GM12878 (cell line): ENCODE results near the gene TECTA. TPM values are rescaled to one million over a fixed set of nuclear protein-coding genes. Genes with fewer than 3 reads are reported as not detected.

Experiments
- ATAC-seq: fragments of 200-7000 bp; cut with Tn5 transposase; 3 replicates; pipeline ENCODE4 v1.9.1; 2020; ENCODE audit warnings: mild to moderate bottlenecking, moderate library complexity
- BruUV-seq: library from RNA; stranded (reverse); fragments of 400-500 nt; replicated peaks from 2 replicates; lab custom pipeline; 2021; lab: Mats Ljungman, UMichigan
- CTCF ChIA-PET: fragments of 300-600 bp; sonication (Branson Sonifier 250); formaldehyde crosslinking; extraction: SDS; loops from one replicate; lab custom pipeline; 2021; ENCODE audit warnings: inconsistent platforms; lab: Yijun Ruan, JAX
- POLR2A ChIA-PET: fragments of 350-600 bp; formaldehyde crosslinking; extraction: SDS; loops from one replicate; lab custom pipeline; 2021; ENCODE audit warnings: inconsistent platforms; lab: Charles Lee
- RAD21 ChIA-PET: fragments of 300-600 bp; sonication (Branson Sonifier 250); formaldehyde crosslinking; loops from one replicate; lab custom pipeline; 2023; ENCODE audit warnings: antibody characterized with exemption; ENCODE audit not compliant: unreplicated experiment; lab: Charles Lee
- SMC1A ChIA-PET: fragments of 300-600 bp; sonication (Branson Sonifier 250); formaldehyde crosslinking; loops from one replicate; lab custom pipeline; 2023; ENCODE audit not compliant: unreplicated experiment, uncharacterized antibody; lab: Charles Lee
- DNase-seq: peaks from one replicate; pipeline ENCODE4 v3.0.0-alpha.2; 2011; ENCODE audit warnings: low read depth, low spot score
- FAIRE-seq: peaks from 3 replicates; lab custom pipeline; 2011; peaks lifted over from hg19 to GRCh38; lab: Jason Lieb, UNC
- H2AFZ ChIP-seq: 2 replicates; pipeline ENCODE4 v1.6.0; 2011; ENCODE audit warnings: low read depth, low read length, control low read depth; ENCODE audit not compliant: control insufficient read depth
- H3K27ac ChIP-seq: 2 replicates; pipeline ENCODE4 v1.5.1; 2011; ENCODE audit warnings: control low read depth; ENCODE audit not compliant: control insufficient read depth, insufficient read depth
- H3K27me3 ChIP-seq, 2 experiments: replicated peaks in 1 of 2; 2 replicates each; pipeline versions ENCODE4 v1.6.0 to v1.6.1; 2011; ENCODE audit warnings: low read length in 1 of 2; ENCODE audit not compliant: control insufficient read depth in 2 of 2, insufficient read depth in 2 of 2
- H3K36me3 ChIP-seq, 2 experiments: 2 replicates each; pipeline ENCODE4 v1.5.1; 2011; ENCODE audit warnings: low read length in 1 of 2; ENCODE audit not compliant: control insufficient read depth in 2 of 2, insufficient read depth in 2 of 2
- H3K4me1 ChIP-seq: 2 replicates; pipeline ENCODE4 v1.6.1; 2011; ENCODE audit warnings: mild to moderate bottlenecking, low read length, moderate library complexity, mixed read lengths; ENCODE audit not compliant: control insufficient read depth, insufficient read depth
- H3K4me2 ChIP-seq: 2 replicates; pipeline ENCODE4 v1.6.0; 2011; ENCODE audit warnings: control low read depth; ENCODE audit not compliant: control insufficient read depth, insufficient read depth
- H3K4me3 ChIP-seq: fragments of 200-600 bp; sonication (generic); 2 replicates; pipeline ENCODE4 v1.5.1; 2016
- H3K79me2 ChIP-seq: 2 replicates; pipeline ENCODE4 v1.6.0; 2011; ENCODE audit warnings: low read length; ENCODE audit not compliant: control insufficient read depth, insufficient read depth
- H3K9ac ChIP-seq: 2 replicates; pipeline ENCODE4 v1.8.0; 2011; ENCODE audit warnings: low read length, control low read depth, mixed read lengths; ENCODE audit not compliant: control insufficient read depth, insufficient read depth
- H3K9me3 ChIP-seq: replicated peaks from 3 replicates; pipeline ENCODE4 v1.5.1; 2011; ENCODE audit warnings: mild to moderate bottlenecking, low read length; ENCODE audit not compliant: control insufficient read depth, insufficient read depth
- H4K20me1 ChIP-seq: 2 replicates; pipeline ENCODE4 v1.6.0; 2011; ENCODE audit not compliant: control insufficient read depth, insufficient read depth
- DPF2 ChIP-seq: fragments of 450-650 bp; IDR thresholded peaks from 2 replicates; pipeline ENCODE4 v1.6.1; 2017; ENCODE audit warnings: mild to moderate bottlenecking
- ETV6 ChIP-seq, 2 experiments: fragments of 450-650 bp in 1 of 2; IDR thresholded peaks in 1 of 2; conservative IDR thresholded peaks in 1 of 2; 2 replicates each; pipeline ENCODE4 v1.6.1; 2014; ENCODE audit warnings: antibody characterized with exemption in 1 of 2, borderline replicate concordance in 1 of 2, low read depth in 1 of 2, mild to moderate bottlenecking in 1 of 2, moderate library complexity in 1 of 2
- MYC ChIP-seq: IDR thresholded peaks from 2 replicates; pipeline ENCODE4 v1.6.1; 2011; ENCODE audit warnings: mild to moderate bottlenecking, low read length, moderate library complexity, inconsistent platforms; ENCODE audit not compliant: insufficient read depth, insufficient replicate concordance, insufficient read length, severe bottlenecking
- PRDM15 ChIP-seq: fragments of 450-650 bp; formaldehyde crosslinking; IDR thresholded peaks from 2 replicates; pipeline ENCODE4 v1.4.0; 2020; ENCODE audit warnings: mild to moderate bottlenecking, moderate library complexity
- SUZ12 ChIP-seq: fragments of 200-600 bp; sonication (generic); IDR thresholded peaks from one replicate; pipeline ENCODE4 v1.6.1; 2018; ENCODE audit warnings: antibody characterized with exemption, mild to moderate bottlenecking; ENCODE audit not compliant: unreplicated experiment
- ZNF24 ChIP-seq: fragments of 450-650 bp; IDR thresholded peaks from 2 replicates; pipeline ENCODE4 v1.6.1; 2017; ENCODE audit warnings: antibody characterized with exemption, mild to moderate bottlenecking
- WGBS: methylation state at CpG from one replicate; pipeline ENCODE4 v1.1.6; 2016; ENCODE audit warnings: low lambda C conversion rate; ENCODE audit not compliant: insufficient replicate concordance, insufficient coverage; ENCODE audit errors: missing lambda C conversion rate; 5-methylcytosine and 5-hydroxymethylcytosine counted together
- in situ Hi-C: fragments of 300-500 bp; cut with MboI; formaldehyde crosslinking; loops from 9 replicates; pipeline ENCODE4 v1.14.3; 2018; ENCODE audit warnings: mixed read lengths
- intact Hi-C: fragments of 100-400 bp; cut with micrococcal nuclease; formaldehyde crosslinking; loops from one replicate; pipeline ENCODE4 v1.14.2; 2022; ENCODE audit not compliant: unreplicated experiment
- polyA plus RNA-seq, 11 experiments: library from polyadenylated mRNA; depleted of rRNA in 4 of 11; unstranded in 6 of 11; stranded (reverse) in 5 of 11; fragments of >200 nt; fragmentation: Nextera tagmentation in 4 of 11; fragmentation: Illumina TruSeq in 1 of 11; extraction: Ambion mirVana in 4 of 11; extraction: Trizol in 1 of 11; gene quantifications; 1 replicate in 1 of 11; 2 replicates in 10 of 11; pipeline versions ENCODE4 v1.2.1 to v1.2.3, GENCODE V29; 2011 to 2016; ENCODE audit warnings: inconsistent platforms in 2 of 11, missing spikeins in 2 of 11, low read depth in 1 of 11
- total RNA-seq, 4 experiments: library from RNA; depleted of rRNA in 3 of 4; stranded (reverse); fragments of >200 nt in 3 of 4; fragmentation: Illumina TruSeq in 1 of 4; extraction: Trizol in 1 of 4; gene quantifications; 2 replicates each; pipeline versions ENCODE4 v1.2.1 to v1.2.3, GENCODE V29; 2013 to 2021

The TECTA gene
- total and polyA plus RNA-seq, 10 of the 15 experiments (the other 5 are each of a cell fraction or from before 2014, with no cell fraction given) = under 0.01 to 0.14 (median 0.05) TPM; not detected in 1

GRCh38 chr11:121198491-121198890 lies 97.4 kb downstream of the TECTA start:
- no peaks in the 10 kb centered on the region; the same call in 2 of the 3 replicates for H3K9me3 ChIP-seq
- ChIA-PET RAD21 (interaction anchor here (1.0 kb wide), 1 partner anchor 38 kb away, joined by 3 read pairs; no protein-coding TSS in a partner anchor), POLR2A (interaction anchor here (0.6 kb wide), 1 partner anchor 715 kb away, joined by 4 read pairs; no protein-coding TSS in a partner anchor), SMC1A (interaction anchor here (0.9 kb wide), 2 partner anchors 9 to 52 kb away, joined by 3 read pairs; no protein-coding TSS in a partner anchor), CTCF (interaction anchor here (0.6 to 1.0 kb wide), 2 partner anchors 57 to 454 kb away, joined by 3 read pairs; no protein-coding TSS in a partner anchor)
- DNase-seq (no peak), ATAC-seq (no peak), FAIRE-seq (no peak)
- H2AFZ ChIP-seq = no peak overlapping the region
- no peak overlapping the region for H3K4me2 ChIP-seq
- H3K9ac ChIP-seq = no peak overlapping the region
- WGBS = 56% methylated on average over 5 of the region's 5 CpGs
- no peak overlapping the region for H3K4me3 ChIP-seq
- H3K79me2 ChIP-seq = no peaks in the 10 kb centered on the region
- H3K36me3 ChIP-seq = no peaks in the 10 kb centered on the region
- no peaks in the 10 kb centered on the region for H3K27me3 ChIP-seq
- intact Hi-C loops = loop anchor here (5.0 to 10.0 kb wide), 3 partner anchors 244 to 864 kb away; partner anchors contain the start of gene ARHGEF12
- no TSS peak for BruUV-seq
- H3K4me1 ChIP-seq = no peaks in the 10 kb centered on the region
- no peak overlapping the region for H3K27ac ChIP-seq
- in situ Hi-C loops = loop anchor here (5.0 kb wide), 1 partner anchor 676 kb away; no protein-coding TSS in a partner anchor
- no peak for TF ChIP-seq SUZ12
- no peak for TF ChIP-seq ETV6 (conservative IDR thresholded peaks at IDR 0.05 in 1 of 2, IDR thresholded peaks at IDR 0.05 in 1 of 2; ENCODE audit: borderline replicate concordance in 1 of 2, low read depth in 1 of 2)
- TF ChIP-seq DPF2 = no peak
- no peak for TF ChIP-seq ZNF24
- no peak for TF ChIP-seq MYC
- no peaks in the 10 kb centered on the region for H4K20me1 ChIP-seq

- Histone ChIP-seq H3K79me2 (no peaks in the 10 kb centered on the region), H3K9me3 (no peaks in the 10 kb centered on the region; the same call in 2 of the 3 replicates), H3K36me3 (no peaks in the 10 kb centered on the region), H2AFZ (no peak overlapping the region), H3K27me3 (no peaks in the 10 kb centered on the region), H3K9ac (no peak overlapping the region), H3K4me3 (no peak overlapping the region), H3K4me2 (no peak overlapping the region), H4K20me1 (no peaks in the 10 kb centered on the region), H3K4me1 (no peaks in the 10 kb centered on the region), H3K27ac (no peak overlapping the region)
- in situ Hi-C loops (loop anchor here (5.0 kb wide), 1 partner anchor 677 kb away; no protein-coding TSS in a partner anchor), intact Hi-C loops (loop anchor here (5.0 to 10.0 kb wide), 3 partner anchors 245 to 865 kb away; partner anchors contain the start of gene ARHGEF12)
- no TSS peak for BruUV-seq
- 20% methylated on average over 3 of the region's 3 CpGs for WGBS
- CTCF ChIA-PET = no interaction called here
- RAD21 ChIA-PET = interaction anchor here (1.0 kb wide), 1 partner anchor 37 kb away, joined by 3 read pairs; no protein-coding TSS in a partner anchor
- SMC1A ChIA-PET = interaction anchor here (0.9 kb wide), 1 partner anchor 51 kb away, joined by 3 read pairs; no protein-coding TSS in a partner anchor
- DNase-seq = no peak
- POLR2A ChIA-PET = interaction anchor here (0.7 kb wide), 1 partner anchor 578 kb away, joined by 4 read pairs; no protein-coding TSS in a partner anchor
- no peak for ATAC-seq
- no peak for FAIRE-seq
- no peak for TF ChIP-seq PRDM15 (CRISPR knock-in tag)
Observed at GRCh38 chr11:121199516-121199915, 98.5 kb downstream of the TECTA start.
